ENCODE data around the gene SPOCK1.

SPOCK1 gene

DNA sequence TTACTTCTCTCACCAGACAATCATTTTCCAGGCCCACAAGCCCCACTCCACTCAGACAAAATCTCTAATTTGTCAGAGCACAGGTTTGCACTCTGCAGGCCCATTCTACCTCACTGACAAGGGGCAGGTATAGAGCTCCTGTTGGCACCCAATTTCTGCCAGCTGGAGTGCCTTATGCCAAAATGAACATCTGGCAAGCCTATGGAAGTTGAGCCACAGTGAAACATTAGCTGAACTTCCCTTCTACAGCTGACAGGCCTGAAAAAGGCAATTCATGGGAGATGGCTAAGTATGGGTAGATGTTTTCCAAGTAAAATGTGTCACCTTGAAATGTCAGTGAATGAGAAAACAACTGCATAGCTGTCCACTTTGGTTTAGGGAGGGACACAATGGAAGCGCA is 87.0 kb downstream of the SPOCK1 start:
- H3K4me3 ChIP-seq (ENCODE audit: low read length): no peak overlapping the region
- DNase-seq (ENCODE audit: low read depth): no peak
- TF ChIP-seq, protein P1, sequence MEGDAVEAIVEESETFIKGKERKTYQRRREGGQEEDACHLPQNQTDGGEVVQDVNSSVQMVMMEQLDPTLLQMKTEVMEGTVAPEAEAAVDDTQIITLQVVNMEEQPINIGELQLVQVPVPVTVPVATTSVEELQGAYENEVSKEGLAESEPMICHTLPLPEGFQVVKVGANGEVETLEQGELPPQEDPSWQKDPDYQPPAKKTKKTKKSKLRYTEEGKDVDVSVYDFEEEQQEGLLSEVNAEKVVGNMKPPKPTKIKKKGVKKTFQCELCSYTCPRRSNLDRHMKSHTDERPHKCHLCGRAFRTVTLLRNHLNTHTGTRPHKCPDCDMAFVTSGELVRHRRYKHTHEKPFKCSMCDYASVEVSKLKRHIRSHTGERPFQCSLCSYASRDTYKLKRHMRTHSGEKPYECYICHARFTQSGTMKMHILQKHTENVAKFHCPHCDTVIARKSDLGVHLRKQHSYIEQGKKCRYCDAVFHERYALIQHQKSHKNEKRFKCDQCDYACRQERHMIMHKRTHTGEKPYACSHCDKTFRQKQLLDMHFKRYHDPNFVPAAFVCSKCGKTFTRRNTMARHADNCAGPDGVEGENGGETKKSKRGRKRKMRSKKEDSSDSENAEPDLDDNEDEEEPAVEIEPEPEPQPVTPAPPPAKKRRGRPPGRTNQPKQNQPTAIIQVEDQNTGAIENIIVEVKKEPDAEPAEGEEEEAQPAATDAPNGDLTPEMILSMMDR (conservative IDR thresholded peaks at IDR 0.05; ENCODE audit: low read depth, low read length): no peak

- TF ChIP-seq, protein P1 (conservative IDR thresholded peaks at IDR 0.05; ENCODE audit: low read depth, low read length): no peak
- H3K4me3 ChIP-seq (ENCODE audit: low read length): no peak overlapping the region
- no peak for DNase-seq (ENCODE audit: low read depth)
Measured at GRCh38 chr5:137410234-137411010, 88.7 kb downstream of the SPOCK1 start.

- no peak for DNase-seq (ENCODE audit: low read depth)
- H3K4me3 ChIP-seq (ENCODE audit: low read length): no peak overlapping the region
- TF ChIP-seq, protein P1 (conservative IDR thresholded peaks at IDR 0.05; ENCODE audit: low read depth, low read length): no peak
Measured at GRCh38 chr5:137409736-137410135, 89.4 kb downstream of the SPOCK1 start.

GRCh38 chr5:137407090-137407489 is 92.0 kb downstream of the SPOCK1 start:
- TF ChIP-seq, protein P1 (conservative IDR thresholded peaks at IDR 0.05; ENCODE audit: low read depth, low read length): no peak
- DNase-seq (ENCODE audit: low read depth): no peak
- no peak overlapping the region for H3K4me3 ChIP-seq (ENCODE audit: low read length)

- H3K4me3 ChIP-seq (ENCODE audit: low read length): no peak overlapping the region
- TF ChIP-seq, protein P1 (conservative IDR thresholded peaks at IDR 0.05; ENCODE audit: low read depth, low read length): no peak
- no peak for DNase-seq (ENCODE audit: low read depth)
Measured at GRCh38 chr5:137405393-137405792, 93.7 kb downstream of the SPOCK1 start.

DNA sequence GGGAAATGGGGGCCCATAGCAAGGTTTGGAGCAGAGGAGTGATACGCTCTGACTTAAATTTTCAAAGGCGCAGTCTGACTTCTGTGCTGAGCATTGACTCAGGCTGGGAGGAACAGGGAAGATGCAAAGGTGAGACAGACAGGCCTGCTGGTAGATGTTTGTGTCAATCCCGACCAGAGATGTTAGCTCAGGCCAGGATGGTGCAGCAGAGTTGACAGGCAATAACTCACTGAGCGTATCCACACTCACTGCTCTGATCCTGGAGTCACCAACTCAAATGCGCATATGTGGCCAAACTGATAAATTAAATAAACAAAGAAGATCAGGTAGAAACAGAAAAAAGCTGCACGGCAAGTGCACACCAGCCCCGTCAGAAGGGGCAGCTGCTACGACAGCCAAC is 95.3 kb downstream of the SPOCK1 start:
- no peak for DNase-seq (ENCODE audit: low read depth)
- TF ChIP-seq, protein P1 (conservative IDR thresholded peaks at IDR 0.05; ENCODE audit: low read depth, low read length): no peak
- H3K4me3 ChIP-seq (ENCODE audit: low read length): no peak overlapping the region
